SU-DHL-6 (cell line): ENCODE results near the gene VSTM2L.

Source experiments
- H2AFZ ChIP-seq: fragments of 200-600 bp; sonication (generic); 2 replicates; pipeline ENCODE4 v1.6.1; 2014; ENCODE audit warnings: low read depth, mild to moderate bottlenecking, moderate library complexity, mixed read lengths, antibody characterized with exemption, low read length; ENCODE audit not compliant: severe bottlenecking
- H3F3A ChIP-seq: fragments of 200-600 bp; shearing (Covaris generic); 2 replicates; pipeline ENCODE4 v1.6.0; 2016; ENCODE audit warnings: antibody characterized with exemption, mild to moderate bottlenecking; ENCODE audit not compliant: insufficient read depth
- H3K27ac ChIP-seq: fragments of 200-600 bp; sonication (generic); 2 replicates; pipeline ENCODE4 v1.5.1; 2016; ENCODE audit warnings: low read depth, mild to moderate bottlenecking, low read length, moderate library complexity, mixed read lengths
- H3K27me3 ChIP-seq: fragments of 200-600 bp; sonication (generic), shearing (Covaris generic); 2 replicates; pipeline ENCODE4 v1.6.0; 2014; ENCODE audit warnings: mild to moderate bottlenecking, low read length
- H3K36me3 ChIP-seq: fragments of 200-600 bp; sonication (generic); 2 replicates; pipeline ENCODE4 v1.6.1; 2014; ENCODE audit warnings: mild to moderate bottlenecking, low read length, mixed read lengths
- H3K4me2 ChIP-seq: fragments of 300-600, 200-600 bp; shearing (Covaris generic), sonication (generic); 2 replicates; pipeline ENCODE4 v1.6.0; 2014; ENCODE audit warnings: low read length, low read depth, mild to moderate bottlenecking; ENCODE audit not compliant: poor library complexity, severe bottlenecking
- H3K4me3 ChIP-seq: fragments of 200-600 bp; sonication (generic); 2 replicates; pipeline ENCODE4 v1.5.1; 2014; ENCODE audit warnings: antibody characterized with exemption, low read length, mild to moderate bottlenecking, mixed read lengths; ENCODE audit not compliant: insufficient read depth, poor library complexity, severe bottlenecking
- H3K79me2 ChIP-seq: fragments of 200-600 bp; sonication (generic); 2 replicates; pipeline ENCODE4 v1.6.1; 2014; ENCODE audit warnings: mild to moderate bottlenecking, low read length, moderate library complexity; ENCODE audit not compliant: insufficient read depth
- H3K9ac ChIP-seq: fragments of 200-600 bp; sonication (generic); 2 replicates; pipeline ENCODE4 v1.7.0; 2014; ENCODE audit warnings: mild to moderate bottlenecking, low read length
- H3K9me2 ChIP-seq: fragments of 200-600 bp; sonication (generic); replicated peaks from 2 replicates; pipeline ENCODE4 v1.6.1; 2014; ENCODE audit warnings: low read length; ENCODE audit not compliant: insufficient read depth
- H3K9me3 ChIP-seq: fragments of 200-600 bp; sonication (generic); 2 replicates; pipeline ENCODE4 v1.6.1; 2014; ENCODE audit warnings: low read length, mixed read lengths; ENCODE audit not compliant: insufficient read depth
- H4K20me1 ChIP-seq: fragments of 200-600 bp; sonication (generic); 2 replicates; pipeline ENCODE4 v1.6.1; 2014; ENCODE audit warnings: low read depth, mild to moderate bottlenecking, antibody characterized with exemption, low read length, moderate library complexity, mixed read lengths
- EZH2phosphoT487 ChIP-seq: fragments of 200-600 bp; sonication (generic), shearing (Covaris generic); conservative IDR thresholded peaks from 2 replicates; pipeline ENCODE4 v1.6.1; 2018; ENCODE audit warnings: mild to moderate bottlenecking, antibody characterized with exemption, low read length, moderate library complexity, mixed read lengths
- TF ChIP-seq, protein P1 (sequence below): fragments of 200-600 bp; sonication (generic); IDR thresholded peaks from one replicate; pipeline ENCODE4 v1.5.1; 2017; ENCODE audit warnings: antibody characterized with exemption, mild to moderate bottlenecking, low read length, moderate library complexity; ENCODE audit not compliant: insufficient read depth, poor library complexity, severe bottlenecking

Gene VSTM2L

DNA sequence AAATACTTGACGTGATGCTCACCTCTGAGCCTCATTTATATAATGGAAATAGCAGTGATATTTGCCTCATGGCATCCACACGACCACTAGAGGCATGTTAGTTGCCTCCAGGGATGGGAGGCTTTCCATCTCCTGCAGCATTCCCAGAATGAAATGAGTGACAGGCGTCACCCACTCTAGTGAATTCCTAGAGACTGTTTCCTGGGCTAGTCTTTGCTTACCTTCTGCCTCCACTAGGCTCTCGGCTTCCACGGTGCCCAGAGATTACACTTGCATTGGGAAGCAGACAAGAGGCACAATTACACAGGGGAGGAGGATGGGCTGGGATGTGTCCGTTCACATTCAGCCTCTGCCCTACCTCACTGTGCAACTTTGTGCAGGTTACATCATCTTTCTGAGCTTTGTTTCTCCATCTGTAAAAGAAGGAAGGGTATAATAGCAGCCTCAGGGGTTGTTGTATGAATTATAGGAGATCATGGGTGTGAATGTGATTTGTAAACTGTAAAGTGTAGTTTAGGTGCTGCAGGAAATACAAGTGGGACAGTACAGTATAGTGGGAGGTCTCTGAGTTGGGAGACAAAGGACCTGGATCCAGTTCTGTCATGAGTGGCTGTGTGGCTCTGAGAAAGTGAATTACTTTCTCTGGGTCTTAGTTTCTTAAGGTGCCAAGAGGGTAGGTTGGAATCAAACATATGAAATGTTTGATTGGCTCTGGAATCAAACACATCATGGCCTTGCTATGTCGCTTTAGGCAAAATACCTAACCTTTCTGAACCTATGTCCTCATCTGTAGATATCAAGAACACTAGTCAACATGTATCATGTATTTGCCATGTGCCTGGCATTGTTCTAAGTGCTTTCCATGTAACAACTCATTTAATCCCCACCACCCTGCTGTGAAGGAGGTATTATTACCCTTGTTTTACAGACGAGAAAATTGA lies 3.6 kb upstream of the VSTM2L start:
- no peaks in the 10 kb centered on the region for H3K9me2 ChIP-seq
- no peaks in the 10 kb centered on the region for H3F3A ChIP-seq
- H3K4me3 ChIP-seq, result no peak overlapping the region
- TF ChIP-seq EZH2phosphoT487, result no peak
- TF ChIP-seq, protein P1, sequence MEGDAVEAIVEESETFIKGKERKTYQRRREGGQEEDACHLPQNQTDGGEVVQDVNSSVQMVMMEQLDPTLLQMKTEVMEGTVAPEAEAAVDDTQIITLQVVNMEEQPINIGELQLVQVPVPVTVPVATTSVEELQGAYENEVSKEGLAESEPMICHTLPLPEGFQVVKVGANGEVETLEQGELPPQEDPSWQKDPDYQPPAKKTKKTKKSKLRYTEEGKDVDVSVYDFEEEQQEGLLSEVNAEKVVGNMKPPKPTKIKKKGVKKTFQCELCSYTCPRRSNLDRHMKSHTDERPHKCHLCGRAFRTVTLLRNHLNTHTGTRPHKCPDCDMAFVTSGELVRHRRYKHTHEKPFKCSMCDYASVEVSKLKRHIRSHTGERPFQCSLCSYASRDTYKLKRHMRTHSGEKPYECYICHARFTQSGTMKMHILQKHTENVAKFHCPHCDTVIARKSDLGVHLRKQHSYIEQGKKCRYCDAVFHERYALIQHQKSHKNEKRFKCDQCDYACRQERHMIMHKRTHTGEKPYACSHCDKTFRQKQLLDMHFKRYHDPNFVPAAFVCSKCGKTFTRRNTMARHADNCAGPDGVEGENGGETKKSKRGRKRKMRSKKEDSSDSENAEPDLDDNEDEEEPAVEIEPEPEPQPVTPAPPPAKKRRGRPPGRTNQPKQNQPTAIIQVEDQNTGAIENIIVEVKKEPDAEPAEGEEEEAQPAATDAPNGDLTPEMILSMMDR, result no peak
- H4K20me1 ChIP-seq, result no peaks in the 10 kb centered on the region
- H3K9ac ChIP-seq, result no peak overlapping the region
- H2AFZ ChIP-seq, result no peak overlapping the region
- no peak overlapping the region for H3K4me2 ChIP-seq
- H3K36me3 ChIP-seq, result no peaks in the 10 kb centered on the region
- H3K27ac ChIP-seq, result no peak overlapping the region
- no peaks in the 10 kb centered on the region for H3K27me3 ChIP-seq
- H3K9me3 ChIP-seq, result no peaks in the 10 kb centered on the region
- H3K79me2 ChIP-seq, result no peaks in the 10 kb centered on the region

GRCh38 chr20:37901240-37901639 lies 1.7 kb upstream of the VSTM2L start:
- no peaks in the 10 kb centered on the region for H3K9me3 ChIP-seq
- no peak overlapping the region for H2AFZ ChIP-seq
- no peak overlapping the region for H3K4me3 ChIP-seq
- H3K36me3 ChIP-seq, result no peaks in the 10 kb centered on the region
- TF ChIP-seq, protein P1, result no peak
- TF ChIP-seq EZH2phosphoT487, result no peak
- no peaks in the 10 kb centered on the region for H3K27me3 ChIP-seq
- no peaks in the 10 kb centered on the region for H3K79me2 ChIP-seq
- no peaks in the 10 kb centered on the region for H3F3A ChIP-seq
- H3K9me2 ChIP-seq, result no peaks in the 10 kb centered on the region
- H3K27ac ChIP-seq, result no peak overlapping the region
- H3K9ac ChIP-seq, result no peak overlapping the region
- no peak overlapping the region for H3K4me2 ChIP-seq
- H4K20me1 ChIP-seq, result no peaks in the 10 kb centered on the region

DNA sequence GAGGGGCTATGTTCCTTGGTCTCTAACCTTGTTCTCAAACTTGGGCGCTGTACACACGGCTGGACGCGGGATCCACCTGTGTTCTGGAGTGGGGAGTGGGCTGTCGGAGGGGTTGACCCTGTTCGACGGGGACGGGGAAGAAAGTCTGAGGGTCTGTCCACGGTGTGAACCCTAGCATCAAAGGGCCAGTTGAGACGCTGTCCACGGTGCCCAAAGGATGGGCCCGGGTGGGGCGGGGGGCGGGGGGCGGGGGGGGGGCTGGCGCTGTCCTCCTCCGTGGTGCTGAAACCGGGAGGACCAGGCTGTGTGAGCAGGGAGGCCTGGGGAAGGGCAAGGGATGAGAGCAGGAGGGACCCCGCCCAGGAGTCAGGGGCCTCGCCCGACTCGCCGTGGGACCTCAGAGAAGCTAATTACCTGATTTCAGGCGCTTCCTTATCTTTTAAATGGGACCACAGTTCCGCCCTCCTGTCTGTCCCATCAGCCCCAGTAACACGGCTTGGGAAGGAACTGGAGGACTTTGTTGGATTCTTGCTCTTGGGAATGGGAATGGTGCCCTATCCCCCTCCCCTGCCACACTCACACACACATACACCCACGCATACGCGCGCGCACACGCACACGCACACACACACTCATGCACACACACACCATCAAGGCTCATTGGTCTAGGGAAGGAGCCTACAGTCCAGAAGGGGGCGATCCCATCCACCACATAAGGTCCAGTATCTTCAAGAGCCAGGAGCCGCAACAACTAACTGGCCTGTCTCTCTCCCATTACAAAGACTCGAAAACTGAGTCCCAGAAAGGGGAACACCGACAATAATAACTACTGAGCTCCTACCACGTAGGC lies 1.0 kb upstream of the VSTM2L start:
- Histone ChIP-seq H3K27me3 (no peaks in the 10 kb centered on the region), H3K9me3 (no peaks in the 10 kb centered on the region), H3K27ac (no peak overlapping the region), H3K79me2 (no peaks in the 10 kb centered on the region), H3K9ac (no peak overlapping the region), H3K36me3 (no peaks in the 10 kb centered on the region), H3K4me2 (no peak overlapping the region), H2AFZ (no peak overlapping the region), H3K4me3 (no peak overlapping the region), H3F3A (no peaks in the 10 kb centered on the region), H4K20me1 (no peaks in the 10 kb centered on the region), H3K9me2 (no peaks in the 10 kb centered on the region)
- TF ChIP-seq EZH2phosphoT487, result no peak
- TF ChIP-seq, protein P1, result peak; percentile 39
